H9 (cell line): ENCODE results near the gene FANCG. TPM values are rescaled to one million over a fixed set of nuclear protein-coding genes. Genes with fewer than 3 reads are reported as not detected.

Experiments
- DNase-seq: peaks from one replicate; pipeline ENCODE4 v3.0.0-alpha.2; 2017
- H2AFZ ChIP-seq: one replicate; pipeline ENCODE4 v1.6.1; 2013; ENCODE audit warnings: mild to moderate bottlenecking, low read length, control low read depth, moderate library complexity
- H2AK5ac ChIP-seq: 2 replicates; pipeline ENCODE4 v1.6.1; 2013; ENCODE audit warnings: low read length, control low read depth, mixed read lengths; ENCODE audit not compliant: insufficient read length
- H2BK120ac ChIP-seq: one replicate; pipeline ENCODE4 v1.6.1; 2013; ENCODE audit warnings: low read depth, mild to moderate bottlenecking, low read length, control low read depth, inconsistent platforms; ENCODE audit not compliant: poor library complexity, severe bottlenecking
- H2BK12ac ChIP-seq: 2 replicates; pipeline ENCODE4 v1.6.1; 2013; ENCODE audit warnings: low read length, control low read depth, mixed read lengths, low read depth; ENCODE audit not compliant: insufficient read length
- H2BK15ac ChIP-seq: 2 replicates; pipeline ENCODE4 v1.6.1; 2013; ENCODE audit warnings: low read depth, low read length, control low read depth
- H2BK20ac ChIP-seq: one replicate; pipeline ENCODE4 v1.6.1; 2013; ENCODE audit warnings: low read depth, mild to moderate bottlenecking, low read length, control low read depth, inconsistent platforms; ENCODE audit not compliant: poor library complexity, severe bottlenecking
- H2BK5ac ChIP-seq: 2 replicates; pipeline ENCODE4 v1.6.1; 2013; ENCODE audit warnings: low read length, control low read depth, mixed read lengths; ENCODE audit not compliant: insufficient read length
- H3K14ac ChIP-seq: 2 replicates; pipeline ENCODE4 v1.6.1; 2013; ENCODE audit warnings: low read length, control low read depth; ENCODE audit not compliant: insufficient read depth
- H3K18ac ChIP-seq: 2 replicates; pipeline ENCODE4 v1.6.1; 2013; ENCODE audit warnings: low read depth, mild to moderate bottlenecking, mixed read lengths, low read length, control low read depth; ENCODE audit not compliant: insufficient read length
- H3K23ac ChIP-seq: 2 replicates; pipeline ENCODE4 v1.6.1; 2013; ENCODE audit warnings: low read length, control low read depth, mixed read lengths, low read depth; ENCODE audit not compliant: insufficient read length
- H3K23me2 ChIP-seq: 2 replicates; pipeline ENCODE4 v1.6.1; 2013; ENCODE audit warnings: low read depth, mild to moderate bottlenecking, mixed read lengths, low read length, control low read depth; ENCODE audit not compliant: insufficient read length, poor library complexity, severe bottlenecking
- H3K27ac ChIP-seq: 2 replicates; pipeline ENCODE4 v1.5.1; 2013; ENCODE audit warnings: low read length, control low read depth, mixed read lengths, low read depth; ENCODE audit not compliant: insufficient read length
- H3K27me3 ChIP-seq: 2 replicates; pipeline ENCODE4 v1.6.1; 2013; ENCODE audit warnings: low read length, control low read depth, inconsistent platforms; ENCODE audit not compliant: insufficient read depth
- H3K4ac ChIP-seq: 2 replicates; pipeline ENCODE4 v1.6.1; 2013; ENCODE audit warnings: low read depth, mild to moderate bottlenecking, control low read depth, inconsistent platforms, low read length, moderate library complexity
- H3K4me1 ChIP-seq: 2 replicates; pipeline ENCODE4 v1.6.1; 2013; ENCODE audit warnings: low read length, control low read depth, inconsistent platforms; ENCODE audit not compliant: insufficient read depth
- H3K4me2 ChIP-seq: 2 replicates; pipeline ENCODE4 v1.6.1; 2013; ENCODE audit warnings: low read length, control low read depth, mixed read lengths; ENCODE audit not compliant: insufficient read length, insufficient read depth
- H3K56ac ChIP-seq: 2 replicates; pipeline ENCODE4 v1.6.1; 2013; ENCODE audit warnings: low read depth, mild to moderate bottlenecking, mixed read lengths, low read length, control low read depth; ENCODE audit not compliant: insufficient read length
- H3K79me1 ChIP-seq: 2 replicates; pipeline ENCODE4 v1.6.1; 2013; ENCODE audit warnings: low read depth, mild to moderate bottlenecking, moderate library complexity, low read length, control low read depth, inconsistent platforms; ENCODE audit not compliant: insufficient read depth, poor library complexity, severe bottlenecking
- H3K79me2 ChIP-seq: 2 replicates; pipeline ENCODE4 v1.6.1; 2013; ENCODE audit warnings: low read length, control low read depth, inconsistent platforms; ENCODE audit not compliant: insufficient read depth
- H3K9ac ChIP-seq: 2 replicates; pipeline ENCODE4 v1.6.1; 2013; ENCODE audit warnings: low read length, control low read depth, mixed read lengths; ENCODE audit not compliant: insufficient read length; ENCODE audit errors: extremely low read depth
- H3K9me3 ChIP-seq: one replicate; pipeline ENCODE4 v1.6.1; 2013; ENCODE audit warnings: low read depth, low read length, inconsistent platforms; ENCODE audit not compliant: control insufficient read depth
- H3T11ph ChIP-seq: one replicate; pipeline ENCODE4 v1.6.1; 2013; ENCODE audit warnings: mild to moderate bottlenecking, low read length, control low read depth, inconsistent platforms
- H4K20me1 ChIP-seq: one replicate; pipeline ENCODE4 v1.6.1; 2013; ENCODE audit not compliant: control insufficient read depth, insufficient read length, insufficient read depth
- H4K5ac ChIP-seq: 2 replicates; pipeline ENCODE4 v1.6.1; 2013; ENCODE audit warnings: low read depth, mild to moderate bottlenecking, mixed read lengths, low read length, control low read depth; ENCODE audit not compliant: insufficient read length
- H4K8ac ChIP-seq: replicated peaks from 2 replicates; pipeline ENCODE4 v1.6.1; 2013; ENCODE audit warnings: low read length, control low read depth, mixed read lengths, low read depth; ENCODE audit not compliant: insufficient read length
- H4K91ac ChIP-seq: 2 replicates; pipeline ENCODE4 v1.6.1; 2013; ENCODE audit warnings: low read depth, mild to moderate bottlenecking, moderate library complexity, mixed read lengths, low read length, control low read depth; ENCODE audit not compliant: insufficient read length
- H3K27ac Mint-ChIP-seq, 3 experiments: 2 replicates in 2 of 3; 3 replicates in 1 of 3; pipeline ENCODE4 v1.8.0; 2020 to 2021; ENCODE audit warnings: mixed read lengths in 3 of 3, mild to moderate bottlenecking in 1 of 3, moderate library complexity in 1 of 3
- H3K27me3 Mint-ChIP-seq: 2 replicates; pipeline ENCODE4 v1.8.0; 2021; ENCODE audit warnings: low read depth, mild to moderate bottlenecking, moderate library complexity, mixed read lengths
- H3K36me3 Mint-ChIP-seq, 3 experiments: 2 replicates in 2 of 3; 3 replicates in 1 of 3; pipeline ENCODE4 v1.8.0; 2020 to 2021; ENCODE audit warnings: low read depth in 3 of 3, mixed read lengths in 3 of 3; ENCODE audit not compliant: insufficient read depth in 1 of 3
- H3K4me1 Mint-ChIP-seq, 2 experiments: 2 replicates each; pipeline ENCODE4 v1.8.0; 2020; ENCODE audit warnings: mixed read lengths in 2 of 2
- H3K4me3 Mint-ChIP-seq, 2 experiments: 2 replicates in 1 of 2; 3 replicates in 1 of 2; pipeline ENCODE4 v1.8.0; 2020 to 2021; ENCODE audit warnings: mild to moderate bottlenecking in 2 of 2, mixed read lengths in 2 of 2, moderate library complexity in 1 of 2
- H3K9me3 Mint-ChIP-seq, 2 experiments: 2 replicates in 1 of 2; 3 replicates in 1 of 2; pipeline ENCODE4 v1.8.0; 2020; ENCODE audit warnings: mild to moderate bottlenecking in 2 of 2, mixed read lengths in 2 of 2, moderate library complexity in 1 of 2
- CTCF ChIP-seq: fragments of 200-600 bp; sonication (generic); conservative IDR thresholded peaks from 3 replicates; pipeline ENCODE4 v1.8.0; 2021; ENCODE audit warnings: antibody characterized with exemption, mild to moderate bottlenecking
- WGBS: extraction: QIAGEN DNeasy Blood & Tissue Kit; methylation state at CpG from one replicate; pipeline ENCODE4 v1.1.7; 2013; ENCODE audit warnings: missing lambda C conversion rate, low lambda C conversion rate, mixed read lengths; ENCODE audit not compliant: insufficient read length; ENCODE audit errors: extremely low coverage; 5-methylcytosine and 5-hydroxymethylcytosine counted together
- total RNA-seq: library from RNA; stranded (reverse); gene quantifications from 2 replicates; pipeline ENCODE4 v1.2.1, GENCODE V29; 2021

FANCG gene
- total RNA-seq, 1 experiment from 2014 or later: 86.9 TPM

- H3K27ac Mint-ChIP-seq: peak overlapping the region in 2 of 3 experiments; percentile 59 to 63; a peak in 4 of 7 replicates
- H3K4me3 Mint-ChIP-seq: no peak overlapping the region
- H3K36me3 Mint-ChIP-seq: peaks cover 23 to 49% (median 43%) of the 10 kb centered on the region in 3 experiments
These were observed 51.9 kb downstream of the FANCG start for GRCh38 chr9:35027860-35028259.

More at GRCh38 chr9:35027860-35028259, 51.9 kb downstream of the FANCG start:
- Histone ChIP-seq H3K23ac (no peak overlapping the region), H3K4me2 (no peak overlapping the region), H3K56ac (no peak overlapping the region), H4K91ac (no peak overlapping the region), H3K9ac (no peak overlapping the region), H3K4me1 (no peaks in the 10 kb centered on the region; the same call in 1 of the 2 replicates), H3K23me2 (no peaks in the 10 kb centered on the region), H3K27ac (peak overlapping the region; percentile 28), H3K4ac (no peak overlapping the region), H2BK15ac (no peak overlapping the region), H2BK20ac (no peak overlapping the region), H2BK12ac (no peak overlapping the region), H3K79me1 (no peaks in the 10 kb centered on the region), H2BK5ac (no peak overlapping the region), H3K9me3 (peaks cover 20% of the 10 kb centered on the region), H2BK120ac (no peak overlapping the region), H4K20me1 (no peaks in the 10 kb centered on the region), H4K5ac (no peak overlapping the region), H3K79me2 (no peaks in the 10 kb centered on the region), H2AK5ac (no peak overlapping the region), H3K27me3 (no peaks in the 10 kb centered on the region), H3T11ph (no peak overlapping the region), H3K18ac (no peak overlapping the region), H4K8ac (no peak overlapping the region), H2AFZ (no peak overlapping the region), H3K14ac (no peak overlapping the region)
- Mint-ChIP-seq H3K4me1 (peaks cover 42 to 44% of the 10 kb centered on the region in 2 experiments), H3K9me3 (peaks cover 35 to 41% of the 10 kb centered on the region in 2 experiments), H3K27me3 (no peaks in the 10 kb centered on the region; the same call in 1 of the 2 replicates)
- DNase-seq: no peak
- no CpG with 5 or more reads among the region's 1 CpG for WGBS
- TF ChIP-seq CTCF: no peak
